22Rv1 (cell line): Measurements from ENCODE around the gene GXYLT2.

Experiments used
- ZFX ChIP-seq: fragments of 450-650 bp; IDR thresholded peaks from 2 replicates; pipeline ENCODE4 v1.6.1; 2017; ENCODE audit warnings: antibody characterized with exemption, borderline replicate concordance
- TF ChIP-seq, protein P1 (sequence below): fragments of 450-650 bp; IDR thresholded peaks from 2 replicates; pipeline ENCODE4 v1.5.1; 2017; ENCODE audit warnings: mild to moderate bottlenecking

- TF ChIP-seq, protein P1, sequence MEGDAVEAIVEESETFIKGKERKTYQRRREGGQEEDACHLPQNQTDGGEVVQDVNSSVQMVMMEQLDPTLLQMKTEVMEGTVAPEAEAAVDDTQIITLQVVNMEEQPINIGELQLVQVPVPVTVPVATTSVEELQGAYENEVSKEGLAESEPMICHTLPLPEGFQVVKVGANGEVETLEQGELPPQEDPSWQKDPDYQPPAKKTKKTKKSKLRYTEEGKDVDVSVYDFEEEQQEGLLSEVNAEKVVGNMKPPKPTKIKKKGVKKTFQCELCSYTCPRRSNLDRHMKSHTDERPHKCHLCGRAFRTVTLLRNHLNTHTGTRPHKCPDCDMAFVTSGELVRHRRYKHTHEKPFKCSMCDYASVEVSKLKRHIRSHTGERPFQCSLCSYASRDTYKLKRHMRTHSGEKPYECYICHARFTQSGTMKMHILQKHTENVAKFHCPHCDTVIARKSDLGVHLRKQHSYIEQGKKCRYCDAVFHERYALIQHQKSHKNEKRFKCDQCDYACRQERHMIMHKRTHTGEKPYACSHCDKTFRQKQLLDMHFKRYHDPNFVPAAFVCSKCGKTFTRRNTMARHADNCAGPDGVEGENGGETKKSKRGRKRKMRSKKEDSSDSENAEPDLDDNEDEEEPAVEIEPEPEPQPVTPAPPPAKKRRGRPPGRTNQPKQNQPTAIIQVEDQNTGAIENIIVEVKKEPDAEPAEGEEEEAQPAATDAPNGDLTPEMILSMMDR = no peak
- no peak for TF ChIP-seq ZFX
Observed at GRCh38 chr3:72970942-72971341, 83.1 kb downstream of the GXYLT2 start.
